ENCODE results near the gene PHF19.

- no peak for TF ChIP-seq YY1 (IDR thresholded peaks at IDR 0.05; ENCODE audit: insufficient read depth, insufficient read length)
- TF ChIP-seq ZNF274 (IDR thresholded peaks at IDR 0.05; ENCODE audit: low read depth, low read length) = no peak
Observed at GRCh38 chr9:120868339-120868675, 8.7 kb downstream of the PHF19 start.
